ENCODE results near the gene PHKB. TPM values are rescaled to one million over a fixed set of nuclear protein-coding genes. Genes with fewer than 3 reads are reported as not detected.

The PHKB gene
- total RNA-seq, 1 donor: 79.3 TPM

DNA sequence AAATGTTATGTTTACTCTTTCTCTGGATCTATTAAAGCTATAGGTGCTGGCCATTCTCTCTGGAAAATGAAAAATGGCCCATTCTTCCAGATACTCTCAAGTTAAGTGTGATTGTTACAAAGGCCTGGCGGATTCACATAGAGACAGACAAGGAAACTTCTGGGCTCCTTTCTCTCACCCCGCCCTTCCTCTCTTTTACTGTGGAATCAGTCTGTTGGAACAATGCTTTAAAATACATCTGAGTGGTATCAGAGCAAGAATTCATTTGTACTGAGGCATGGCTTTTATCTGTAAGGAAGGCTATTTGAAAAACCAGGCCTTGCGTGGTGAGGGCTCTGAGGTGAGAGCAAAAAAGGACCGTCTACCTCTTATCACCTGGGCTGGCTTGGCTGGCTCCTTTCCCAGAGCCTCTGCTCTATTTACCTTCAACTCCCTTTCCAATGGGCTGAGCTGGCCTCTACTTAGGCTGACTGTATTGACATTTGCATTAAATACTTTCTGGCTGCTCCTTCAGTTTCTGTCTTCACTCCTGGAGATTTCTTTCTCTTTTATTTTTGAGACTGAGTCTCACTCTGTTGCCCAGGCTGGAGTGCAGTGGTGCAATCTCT, 274.0 kb downstream of the PHKB start:
- TF ChIP-seq, protein P1, sequence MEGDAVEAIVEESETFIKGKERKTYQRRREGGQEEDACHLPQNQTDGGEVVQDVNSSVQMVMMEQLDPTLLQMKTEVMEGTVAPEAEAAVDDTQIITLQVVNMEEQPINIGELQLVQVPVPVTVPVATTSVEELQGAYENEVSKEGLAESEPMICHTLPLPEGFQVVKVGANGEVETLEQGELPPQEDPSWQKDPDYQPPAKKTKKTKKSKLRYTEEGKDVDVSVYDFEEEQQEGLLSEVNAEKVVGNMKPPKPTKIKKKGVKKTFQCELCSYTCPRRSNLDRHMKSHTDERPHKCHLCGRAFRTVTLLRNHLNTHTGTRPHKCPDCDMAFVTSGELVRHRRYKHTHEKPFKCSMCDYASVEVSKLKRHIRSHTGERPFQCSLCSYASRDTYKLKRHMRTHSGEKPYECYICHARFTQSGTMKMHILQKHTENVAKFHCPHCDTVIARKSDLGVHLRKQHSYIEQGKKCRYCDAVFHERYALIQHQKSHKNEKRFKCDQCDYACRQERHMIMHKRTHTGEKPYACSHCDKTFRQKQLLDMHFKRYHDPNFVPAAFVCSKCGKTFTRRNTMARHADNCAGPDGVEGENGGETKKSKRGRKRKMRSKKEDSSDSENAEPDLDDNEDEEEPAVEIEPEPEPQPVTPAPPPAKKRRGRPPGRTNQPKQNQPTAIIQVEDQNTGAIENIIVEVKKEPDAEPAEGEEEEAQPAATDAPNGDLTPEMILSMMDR (IDR thresholded peaks at IDR 0.05; ENCODE audit: insufficient read depth, low read length): no peak
- peak; percentile 23 for DNase-seq (ENCODE audit: low read depth)

DNA sequence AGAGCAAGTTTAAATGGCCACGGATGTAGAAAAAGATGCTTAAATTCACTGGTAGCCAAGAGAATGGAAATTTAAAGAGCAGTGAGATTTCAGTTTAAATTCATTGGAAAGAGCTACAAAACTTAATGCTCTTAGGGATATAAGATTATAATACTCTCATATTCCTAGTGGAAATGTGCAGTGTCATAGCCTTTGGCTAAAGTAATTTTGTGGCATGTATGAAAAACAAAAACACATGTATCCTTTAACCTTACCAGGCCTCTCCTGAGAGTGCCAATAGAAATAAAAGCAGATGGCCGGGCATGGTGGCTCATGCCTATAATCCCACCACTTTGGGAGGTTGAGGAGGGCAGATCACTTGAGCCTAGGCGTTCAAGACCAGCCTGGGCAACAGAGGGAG, 289.2 kb downstream of the PHKB start:
- H3K4me3 ChIP-seq (ENCODE audit: low read depth, low read length): no peak overlapping the region
- peak; percentile 10 for DNase-seq (ENCODE audit: low read depth)
- TF ChIP-seq, protein P1 (IDR thresholded peaks at IDR 0.05; ENCODE audit: insufficient read depth, low read length): no peak

More for the DNA sequence above, 274.0 kb downstream of the PHKB start:
- no peak overlapping the region for H3K4me3 ChIP-seq (ENCODE audit: low read depth, low read length)

Small RNA genes within 50 kb of the gene (small RNA-seq; reads per million reads assigned to genes)
- not detected for gene RNA5SP425

Other genes with a start within 250 kb of the PHKB start
- gene ITFG1, start 268 bp upstream of the PHKB start, total RNA-seq (ENCODE audit: low replicate concordance): 62.4 and 108 TPM in 2 replicates